GM12891 (cell line): Measurements from ENCODE around the gene DCDC2C.

Source experiments
- DNase-seq: peaks from one replicate; pipeline ENCODE4 v3.0.0; 2011; ENCODE audit warnings: low spot score; ENCODE audit not compliant: insufficient read length
- FAIRE-seq: peaks from 2 replicates; lab custom pipeline; 2011; peaks lifted over from hg19 to GRCh38; lab: Jason Lieb, UNC
- PAX5 ChIP-seq: IDR thresholded peaks from 2 replicates; pipeline ENCODE4 v1.6.1; 2011; ENCODE audit warnings: low read length, moderate library complexity, mild to moderate bottlenecking; ENCODE audit not compliant: insufficient read depth, severe bottlenecking
- POLR2A ChIP-seq: IDR thresholded peaks from 2 replicates; pipeline ENCODE4 v1.6.1; 2011; ENCODE audit warnings: low read depth, low read length, control low read depth
- POLR2AphosphoS5 ChIP-seq: IDR thresholded peaks from 2 replicates; pipeline ENCODE4 v1.6.1; 2011; ENCODE audit warnings: low read depth, low read length, control low read depth
- POU2F2 ChIP-seq: IDR thresholded peaks from 2 replicates; pipeline ENCODE4 v1.6.1; 2011; ENCODE audit warnings: low read depth, mild to moderate bottlenecking, control low read depth, low read length, moderate library complexity
- SPI1 ChIP-seq: IDR thresholded peaks from 2 replicates; pipeline ENCODE4 v1.6.1; 2011; ENCODE audit warnings: low read depth, low read length, control low read depth
- TAF1 ChIP-seq: IDR thresholded peaks from 2 replicates; pipeline ENCODE4 v1.6.1; 2011; ENCODE audit warnings: low read depth, low read length, control low read depth

The DCDC2C gene

GRCh38 chr2:3661149-3661660, 42.2 kb upstream of the DCDC2C start:
- DNase-seq = no peak

GRCh38 chr2:3662239-3662638, 41.1 kb upstream of the DCDC2C start:
- no peak for TF ChIP-seq POU2F2
- no peak for TF ChIP-seq PAX5
- TF ChIP-seq POLR2AphosphoS5 = no peak
- TF ChIP-seq POLR2A = no peak
- TF ChIP-seq TAF1 = no peak
- no peak for TF ChIP-seq SPI1
- no peak for DNase-seq
- FAIRE-seq = no peak

More at GRCh38 chr2:3661149-3661660, 42.2 kb upstream of the DCDC2C start:
- TF ChIP-seq POLR2AphosphoS5 (no peak), POLR2A (no peak)
- FAIRE-seq = no peak

GRCh38 chr2:3664118-3664517, 39.3 kb upstream of the DCDC2C start:
- TF ChIP-seq SPI1 (no peak), PAX5 (no peak), POU2F2 (no peak), POLR2AphosphoS5 (no peak), POLR2A (no peak), TAF1 (no peak)
- FAIRE-seq = no peak

GRCh38 chr2:3664925-3665324, 38.5 kb upstream of the DCDC2C start:
- no peak for DNase-seq
- FAIRE-seq = no peak

More at GRCh38 chr2:3664118-3664517, 39.3 kb upstream of the DCDC2C start:
- no peak for DNase-seq

GRCh38 chr2:3665886-3666612, 37.3 kb upstream of the DCDC2C start:
- TF ChIP-seq TAF1 (no peak), POU2F2 (no peak), PAX5 (no peak), SPI1 (no peak), POLR2A (no peak), POLR2AphosphoS5 (no peak)
- no peak for FAIRE-seq
- DNase-seq = no peak

More at GRCh38 chr2:3664925-3665324, 38.5 kb upstream of the DCDC2C start:
- no peak for TF ChIP-seq SPI1
- TF ChIP-seq POU2F2 = no peak
- no peak for TF ChIP-seq TAF1
- no peak for TF ChIP-seq POLR2A
- no peak for TF ChIP-seq POLR2AphosphoS5
- no peak for TF ChIP-seq PAX5

- TF ChIP-seq TAF1 (no peak), POLR2AphosphoS5 (no peak), POU2F2 (no peak), SPI1 (no peak), PAX5 (no peak), POLR2A (no peak)
- DNase-seq (no peak), FAIRE-seq (no peak)
Observed at GRCh38 chr2:3666613-3666975, 36.8 kb upstream of the DCDC2C start.

GRCh38 chr2:3667151-3667631, 36.2 kb upstream of the DCDC2C start:
- TF ChIP-seq POU2F2 = no peak
- TF ChIP-seq TAF1 = no peak
- no peak for TF ChIP-seq PAX5
- TF ChIP-seq POLR2AphosphoS5 = no peak
- TF ChIP-seq SPI1 = no peak
- no peak for TF ChIP-seq POLR2A
- no peak for FAIRE-seq
- no peak for DNase-seq

GRCh38 chr2:3669656-3670055, 33.7 kb upstream of the DCDC2C start:
- no peak for TF ChIP-seq POU2F2
- TF ChIP-seq POLR2A = no peak
- no peak for TF ChIP-seq PAX5
- TF ChIP-seq SPI1 = no peak
- TF ChIP-seq POLR2AphosphoS5 = no peak
- TF ChIP-seq TAF1 = no peak
- FAIRE-seq (no peak), DNase-seq (no peak)

- no peak for FAIRE-seq
- TF ChIP-seq POLR2A (no peak), POLR2AphosphoS5 (no peak), TAF1 (no peak), POU2F2 (no peak), PAX5 (no peak), SPI1 (no peak)
- no peak for DNase-seq
Observed at GRCh38 chr2:3670376-3670775, 33.0 kb upstream of the DCDC2C start.

- TF ChIP-seq POLR2A = no peak
- no peak for TF ChIP-seq PAX5
- no peak for TF ChIP-seq TAF1
- TF ChIP-seq POLR2AphosphoS5 = no peak
- DNase-seq = no peak
- no peak for FAIRE-seq
Observed at GRCh38 chr2:3670941-3671340, 32.4 kb upstream of the DCDC2C start.
